ENCODE measurements around the gene CENPO.

The CENPO gene

GRCh38 chr2:24768013-24768412 lies 25.2 kb upstream of the CENPO start:
- Histone ChIP-seq H3K9me3 (ENCODE audit: insufficient read depth, low read length) (no peaks in the 10 kb centered on the region), H3K4me2 (ENCODE audit: low read length) (no peak overlapping the region), H2AFZ (ENCODE audit: low read depth, low read length) (no peak overlapping the region), H3K27me3 (ENCODE audit: low read depth, low read length) (no peaks in the 10 kb centered on the region), H3K9ac (ENCODE audit: low read length) (no peak overlapping the region), H4K20me1 (ENCODE audit: insufficient read depth, low read length) (no peaks in the 10 kb centered on the region), H3K4me1 (ENCODE audit: low read length) (peaks cover 21% of the 10 kb centered on the region), H3K36me3 (replicated peaks; ENCODE audit: low read depth, low read length) (peaks cover 10% of the 10 kb centered on the region), H3K4me3 (ENCODE audit: low read length) (no peak overlapping the region), H3K79me2 (ENCODE audit: low read length) (no peaks in the 10 kb centered on the region), H3K27ac (ENCODE audit: low read length) (no peak overlapping the region)
- no peak for TF ChIP-seq CTCF (IDR thresholded peaks at IDR 0.05; ENCODE audit: low read depth, low read length)
- TF ChIP-seq EZH2phosphoT487 (IDR thresholded peaks at IDR 0.05; ENCODE audit: low read depth) = no peak

DNA sequence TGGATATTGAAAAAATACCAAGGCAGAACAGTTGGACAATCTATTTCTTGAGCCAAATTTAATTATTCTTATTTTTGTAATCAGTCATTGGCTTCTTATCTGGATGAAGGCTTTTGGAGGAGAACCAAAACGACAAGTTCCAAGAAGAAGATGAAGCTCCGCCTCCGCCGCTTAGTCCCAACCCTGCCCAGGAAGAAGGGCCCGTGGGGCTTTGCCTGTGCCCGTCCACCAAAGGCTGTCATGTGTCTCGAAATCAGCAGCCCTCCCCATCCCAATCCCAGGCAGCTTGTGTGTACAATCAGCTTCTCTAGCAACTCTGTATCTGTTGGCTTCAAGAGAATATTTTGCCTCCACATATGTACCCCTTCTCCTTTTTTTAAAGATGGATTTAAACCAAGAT lies 24.6 kb upstream of the CENPO start:
- Histone ChIP-seq H3K27me3 (ENCODE audit: low read depth, low read length) (no peaks in the 10 kb centered on the region), H3K9me3 (ENCODE audit: insufficient read depth, low read length) (no peaks in the 10 kb centered on the region), H3K4me1 (ENCODE audit: low read length) (peaks cover 21% of the 10 kb centered on the region), H2AFZ (ENCODE audit: low read depth, low read length) (no peak overlapping the region), H3K36me3 (replicated peaks; ENCODE audit: low read depth, low read length) (peaks cover 10% of the 10 kb centered on the region), H3K4me3 (ENCODE audit: low read length) (no peak overlapping the region), H3K9ac (ENCODE audit: low read length) (no peak overlapping the region), H3K27ac (ENCODE audit: low read length) (no peak overlapping the region), H3K79me2 (ENCODE audit: low read length) (no peaks in the 10 kb centered on the region), H3K4me2 (ENCODE audit: low read length) (no peak overlapping the region), H4K20me1 (ENCODE audit: insufficient read depth, low read length) (no peaks in the 10 kb centered on the region)
- TF ChIP-seq CTCF (IDR thresholded peaks at IDR 0.05; ENCODE audit: low read depth, low read length) (no peak), EZH2phosphoT487 (IDR thresholded peaks at IDR 0.05; ENCODE audit: low read depth) (no peak)

GRCh38 chr2:24771061-24771460 lies 22.2 kb upstream of the CENPO start:
- Histone ChIP-seq H3K4me2 (ENCODE audit: low read length) (no peak overlapping the region), H2AFZ (ENCODE audit: low read depth, low read length) (no peak overlapping the region), H3K27ac (ENCODE audit: low read length) (no peak overlapping the region), H3K9me3 (ENCODE audit: insufficient read depth, low read length) (no peaks in the 10 kb centered on the region), H3K9ac (ENCODE audit: low read length) (no peak overlapping the region), H3K27me3 (ENCODE audit: low read depth, low read length) (no peaks in the 10 kb centered on the region), H3K4me3 (ENCODE audit: low read length) (no peak overlapping the region), H3K36me3 (replicated peaks; ENCODE audit: low read depth, low read length) (peaks cover 10% of the 10 kb centered on the region), H4K20me1 (ENCODE audit: insufficient read depth, low read length) (no peaks in the 10 kb centered on the region), H3K4me1 (ENCODE audit: low read length) (peaks cover 10% of the 10 kb centered on the region), H3K79me2 (ENCODE audit: low read length) (no peaks in the 10 kb centered on the region)
- no peak for TF ChIP-seq EZH2phosphoT487 (IDR thresholded peaks at IDR 0.05; ENCODE audit: low read depth)
- no peak for TF ChIP-seq CTCF (IDR thresholded peaks at IDR 0.05; ENCODE audit: low read depth, low read length)

DNA sequence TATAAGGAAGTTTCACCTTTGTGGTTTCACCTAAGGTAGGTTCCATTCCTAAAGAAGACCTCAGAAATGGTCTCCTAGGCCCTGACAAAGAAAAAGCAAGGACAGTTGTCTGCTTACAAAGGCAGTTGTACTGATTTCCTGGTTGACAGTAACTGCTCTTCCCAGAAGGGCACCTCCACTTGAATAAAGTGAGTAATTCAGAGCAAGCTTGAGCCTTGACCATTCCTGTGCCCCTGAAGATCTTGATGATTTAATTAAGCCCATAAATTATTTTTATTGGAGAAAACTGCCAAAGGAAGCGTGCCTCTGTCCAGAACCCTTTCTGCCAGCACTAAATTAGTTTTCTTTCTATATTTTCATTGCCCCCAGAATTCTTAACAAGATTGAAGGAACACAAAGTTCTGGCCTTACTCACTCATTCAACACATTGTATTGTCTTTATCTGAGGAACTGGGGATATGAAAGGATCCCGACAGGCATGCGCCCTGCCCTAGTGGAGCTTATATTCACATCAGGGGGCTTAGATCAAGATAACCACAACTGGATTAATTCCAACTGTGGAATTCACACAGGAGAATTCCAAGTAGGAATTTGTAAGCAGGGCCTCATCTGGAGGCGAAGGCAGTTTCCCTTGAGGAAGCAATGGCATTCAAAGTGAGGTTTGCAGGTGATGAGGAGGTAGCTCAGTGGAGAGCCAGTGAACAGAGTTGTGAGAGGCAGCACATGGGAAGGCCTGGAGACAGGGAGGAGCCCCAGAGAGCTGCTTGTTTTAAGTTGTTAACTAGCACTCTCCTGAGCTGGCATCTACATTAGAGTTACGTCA lies 21.2 kb upstream of the CENPO start:
- H3K9me3 ChIP-seq (ENCODE audit: insufficient read depth, low read length) = no peaks in the 10 kb centered on the region
- H3K27ac ChIP-seq (ENCODE audit: low read length) = no peak overlapping the region
- H3K79me2 ChIP-seq (ENCODE audit: low read length) = no peaks in the 10 kb centered on the region
- no peaks in the 10 kb centered on the region for H4K20me1 ChIP-seq (ENCODE audit: insufficient read depth, low read length)
- H3K4me1 ChIP-seq (ENCODE audit: low read length) = peaks cover 1% of the 10 kb centered on the region
- H2AFZ ChIP-seq (ENCODE audit: low read depth, low read length) = no peak overlapping the region
- H3K9ac ChIP-seq (ENCODE audit: low read length) = no peak overlapping the region
- H3K27me3 ChIP-seq (ENCODE audit: low read depth, low read length) = no peaks in the 10 kb centered on the region
- H3K4me2 ChIP-seq (ENCODE audit: low read length) = no peak overlapping the region
- H3K4me3 ChIP-seq (ENCODE audit: low read length) = no peak overlapping the region
- H3K36me3 ChIP-seq (replicated peaks; ENCODE audit: low read depth, low read length) = peaks cover 10% of the 10 kb centered on the region
- TF ChIP-seq CTCF (IDR thresholded peaks at IDR 0.05; ENCODE audit: low read depth, low read length) (no peak), EZH2phosphoT487 (IDR thresholded peaks at IDR 0.05; ENCODE audit: low read depth) (no peak)

Data from OCI-LY3 (cell line).